Measurements from ENCODE around the gene APEX2.

- no peak for TF ChIP-seq CEBPB (IDR thresholded peaks at IDR 0.05; ENCODE audit: low read depth, low read length)
- TF ChIP-seq CTCF (conservative IDR thresholded peaks at IDR 0.05; ENCODE audit: low read depth, low read length): no peak
- TF ChIP-seq POLR2A (IDR thresholded peaks at IDR 0.05; ENCODE audit: low read depth, low read length): no peak
- TF ChIP-seq SMC3 (IDR thresholded peaks at IDR 0.05; ENCODE audit: low read depth, low read length): no peak
- no peak for TF ChIP-seq RAD21 (IDR thresholded peaks at IDR 0.05; ENCODE audit: low read length)
- TF ChIP-seq ELK1 (IDR thresholded peaks at IDR 0.05; ENCODE audit: borderline replicate concordance, low read depth, low read length): no peak
- TF ChIP-seq MXI1 (IDR thresholded peaks at IDR 0.05; ENCODE audit: borderline replicate concordance, low read depth, low read length): no peak
- TF ChIP-seq FOS (IDR thresholded peaks at IDR 0.05; ENCODE audit: low read depth, low read length): no peak
These were observed 39.3 kb downstream of the APEX2 start for GRCh38 chrX:55039471-55039870.
